Measurements from ENCODE around the gene COA8. TPM values are rescaled to one million over a fixed set of nuclear protein-coding genes. Genes with fewer than 3 reads are reported as not detected.

Gene COA8
- total and polyA plus RNA-seq, 9 of the 15 experiments (the other 6 are each of a cell fraction or from before 2014, with no cell fraction given): 5.0 to 35.3 (median 25.7) TPM

GRCh38 chr14:103569408-103569807 is 6.6 kb downstream of the COA8 start (continued):
- no peak for TF ChIP-seq MTA2 (IDR thresholded peaks at IDR 0.05; ENCODE audit: low read depth)

GRCh38 chr14:103574104-103574503 is 11.3 kb downstream of the COA8 start:
- no peak for FAIRE-seq
- no peak for DNase-seq (ENCODE audit: extremely low read depth in 1 of 4, low spot score in 3 of 4)
- Histone ChIP-seq H3K27ac (ENCODE audit: extremely low read depth, low read depth, low read length) (no peak overlapping the region), H3K79me2 (ENCODE audit: control insufficient read depth, insufficient read depth, low read length) (0 out of 3 replicates have a peak, but pooled peaks cover 4% of the 10 kb centered on the region), H3K4me3 (no peak overlapping the region), H3K27me3 (ENCODE audit: control insufficient read depth in 2 of 2, insufficient read depth in 2 of 2, low read length in 2 of 2) (no peaks in the 10 kb centered on the region), H3K36me3 (ENCODE audit: control insufficient read depth, insufficient read depth, low read length) (peaks cover 43% of the 10 kb centered on the region; the same call in 2 of the 3 replicates), H2AFZ (ENCODE audit: low read depth, low read length) (no peak overlapping the region), H3K4me2 (ENCODE audit: insufficient read depth, low read length) (no peak overlapping the region), H3K4me1 (replicated peaks in 1 of 2; ENCODE audit: control insufficient read depth in 2 of 2, insufficient read depth in 2 of 2, low read length in 2 of 2) (peaks cover 0 to 3% of the 10 kb centered on the region in 2 experiments; a peak in 2 of 5 replicates), H3K9me1 (ENCODE audit: control insufficient read depth, insufficient read depth, low read length) (no peaks in the 10 kb centered on the region), H4K20me1 (replicated peaks; ENCODE audit: control insufficient read depth, insufficient read depth, low read length) (peaks cover 9% of the 10 kb centered on the region; the same call in 1 of the 2 replicates), H3K9ac (ENCODE audit: insufficient read depth in 1 of 2, low read depth in 2 of 2, low read length in 2 of 2) (no peak overlapping the region), H3K9me3 (replicated peaks; ENCODE audit: control insufficient read depth, insufficient read depth, low read depth, low read length) (no peaks in the 10 kb centered on the region)
- intact Hi-C loops (cut with micrococcal nuclease): loop anchor here (10.0 kb wide), 1 partner anchor 111 kb away; no protein-coding TSS in a partner anchor
- no peak for ATAC-seq
- in situ Hi-C loops (cut with MboI): loop anchor here (10.0 kb wide), 1 partner anchor 101 kb away; no protein-coding TSS in a partner anchor
- CTCF ChIA-PET (ENCODE audit: low intra/inter-chr PET ratio): interaction anchor here (0.7 kb wide), 1 partner anchor 401 kb away, joined by 3 read pairs; no protein-coding TSS in a partner anchor
- POLR2A ChIA-PET: interaction anchor here (0.7 kb wide), 1 partner anchor 12 kb away, joined by 3 read pairs; no protein-coding TSS in a partner anchor
- BruUV-seq (replicated peaks): no TSS peak
- WGBS (ENCODE audit: insufficient coverage, low coverage, missing lambda C conversion rate): 70% methylated on average over 4 of the region's 6 CpGs
- no peak for TF ChIP-seq ZNF696 (CRISPR knock-in tag; conservative IDR thresholded peaks at IDR 0.05)
- no peak for TF ChIP-seq ZNF239 (CRISPR knock-in tag; IDR thresholded peaks at IDR 0.05)
- TF ChIP-seq CEBPZ (IDR thresholded peaks at IDR 0.05; ENCODE audit: borderline replicate concordance, low read depth, low read length): no peak
- no peak for TF ChIP-seq ZFP30 (CRISPR knock-in tag; IDR thresholded peaks at IDR 0.05; ENCODE audit: borderline replicate concordance)
- TF ChIP-seq ZBTB49 (CRISPR knock-in tag; IDR thresholded peaks at IDR 0.05; ENCODE audit: borderline replicate concordance): no peak
- no peak for TF ChIP-seq NCOR1 (IDR thresholded peaks at IDR 0.05)
- no peak for TF ChIP-seq SAFB2 (IDR thresholded peaks at IDR 0.05; ENCODE audit: borderline replicate concordance, low read depth, low read length, severe bottlenecking)
- no peak for TF ChIP-seq E2F5 (CRISPR knock-in tag; IDR thresholded peaks at IDR 0.05)
- no peak for TF ChIP-seq ZNF24 (IDR thresholded peaks at IDR 0.05)
- no peak for TF ChIP-seq ARHGAP35 (IDR thresholded peaks at IDR 0.05; ENCODE audit: partially characterized antibody)
- no peak for TF ChIP-seq KLF13 (tag; IDR thresholded peaks at IDR 0.05; ENCODE audit: borderline replicate concordance, low read depth)
